Fibroblast of skin of right quadriceps (primary cell): ENCODE results near the gene CYP8B1.

Experiments
- DNase-seq: peaks from one replicate; pipeline ENCODE4 v3.0.0-alpha.2; 2013

Gene CYP8B1

GRCh38 chr3:42875325-42876151, at the start of gene CYP8B1:
CYP8B1 (minus strand) TSS chr3:42875879; CDS start chr3:42875816, 63 bp downstream.
- DNase-seq: no peak

DNA sequence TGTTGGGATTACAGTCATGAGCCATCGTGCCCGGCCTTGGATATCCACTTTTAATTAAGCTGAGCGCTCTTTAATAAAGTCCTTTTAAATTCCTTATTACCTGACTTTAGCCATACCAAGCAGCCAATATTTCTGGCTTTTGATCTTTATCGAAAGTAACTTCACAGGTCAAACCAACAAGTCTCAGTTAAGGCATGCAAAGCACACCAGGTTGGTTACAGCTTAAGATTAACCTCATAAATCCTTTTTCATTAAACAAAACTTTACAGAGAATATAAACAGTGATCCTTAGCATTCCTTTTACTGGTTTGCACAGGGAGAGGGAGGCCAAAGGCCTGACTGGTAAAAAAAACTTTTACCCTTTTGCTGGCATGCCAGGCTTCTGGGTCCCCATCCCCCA, 47.9 kb upstream of the CYP8B1 start:
- DNase-seq: no peak

- DNase-seq: no peak
These were observed 39.3 kb upstream of the CYP8B1 start for GRCh38 chr3:42914771-42915515.

- no peak for DNase-seq
These were observed 35.9 kb upstream of the CYP8B1 start for GRCh38 chr3:42911551-42911950.

DNA sequence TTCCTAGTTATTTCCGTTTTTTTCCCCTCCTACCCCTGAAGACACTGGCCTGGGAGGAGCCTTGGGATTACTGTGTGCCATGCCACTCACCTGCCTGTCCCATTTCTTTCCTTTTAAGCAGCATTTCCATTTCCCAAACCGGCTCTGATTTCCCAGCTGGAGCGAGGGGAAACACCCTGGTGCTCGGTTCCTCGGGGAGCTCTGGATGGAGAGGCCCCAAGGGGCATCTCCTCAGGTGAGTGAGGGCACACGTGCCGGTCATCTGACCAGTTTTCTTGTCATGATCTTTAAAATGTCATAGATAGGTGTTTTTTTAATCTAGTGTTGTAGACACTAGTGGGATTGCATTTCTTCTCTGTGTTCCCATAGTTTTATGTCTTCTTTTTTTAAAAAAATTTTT, 33.0 kb upstream of the CYP8B1 start:
- DNase-seq: no peak

DNA sequence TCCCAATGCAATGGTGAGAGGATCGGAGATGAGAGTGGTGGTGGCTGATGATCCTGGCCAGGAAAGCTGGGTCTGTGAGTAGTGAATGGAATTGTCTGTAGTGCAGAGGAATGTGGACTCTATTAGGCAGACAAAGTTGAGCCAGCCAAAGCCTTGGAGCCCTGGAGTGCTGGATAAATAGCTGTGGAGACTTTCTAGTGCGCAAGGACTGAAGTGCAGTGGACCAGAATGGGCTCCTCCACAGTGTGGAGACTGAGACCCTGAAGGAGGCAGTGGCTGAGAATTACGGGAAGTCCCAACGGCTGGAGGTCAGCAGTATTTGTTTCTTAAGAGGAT, 31.1 kb upstream of the CYP8B1 start:
- no peak for DNase-seq

GRCh38 chr3:42906070-42906847, 30.6 kb upstream of the CYP8B1 start, which contains the start of gene ZNF662:
ZNF662 (plus strand) TSS chr3:42906142; CDS start chr3:42908115, 1,973 bp downstream.
- peak; percentile 31 for DNase-seq

- no peak for DNase-seq
These were observed 30.0 kb upstream of the CYP8B1 start for GRCh38 chr3:42905740-42906069.

DNA sequence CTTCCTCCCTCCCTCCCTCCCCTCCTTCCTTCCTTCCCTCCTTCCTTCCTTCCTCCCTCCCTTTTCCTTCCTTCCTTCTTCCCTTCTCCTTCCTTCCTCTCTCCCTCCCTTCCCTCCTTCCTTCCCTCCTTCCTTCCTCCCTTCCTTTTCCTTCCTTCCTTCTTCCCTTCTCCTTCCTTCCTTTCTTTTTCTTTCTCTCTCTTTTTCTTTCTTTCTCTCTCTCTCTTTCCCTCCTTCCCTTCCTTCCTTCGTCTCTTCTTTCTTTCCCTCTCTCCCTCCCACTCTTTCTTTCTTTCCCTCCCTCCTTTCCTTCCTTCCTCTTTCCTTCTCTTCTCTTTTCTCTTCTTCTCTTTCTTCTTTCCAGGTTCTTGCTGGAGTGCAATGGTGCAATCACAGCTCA, 28.4 kb upstream of the CYP8B1 start:
- DNase-seq: no peak

- no peak for DNase-seq
These were observed 26.6 kb upstream of the CYP8B1 start for GRCh38 chr3:42902257-42902656.

GRCh38 chr3:42901073-42901415, 25.4 kb upstream of the CYP8B1 start:
- no peak for DNase-seq

- DNase-seq: no peak
These were observed 24.8 kb upstream of the CYP8B1 start for GRCh38 chr3:42900226-42901072.

GRCh38 chr3:42898896-42899675, 23.4 kb upstream of the CYP8B1 start:
- no peak for DNase-seq

- DNase-seq: no peak
These were observed 19.8 kb upstream of the CYP8B1 start for GRCh38 chr3:42895580-42895868.

GRCh38 chr3:42894698-42895579, 19.3 kb upstream of the CYP8B1 start:
- no peak for DNase-seq

- DNase-seq: no peak
These were observed 17.1 kb upstream of the CYP8B1 start for GRCh38 chr3:42892807-42893206.

DNA sequence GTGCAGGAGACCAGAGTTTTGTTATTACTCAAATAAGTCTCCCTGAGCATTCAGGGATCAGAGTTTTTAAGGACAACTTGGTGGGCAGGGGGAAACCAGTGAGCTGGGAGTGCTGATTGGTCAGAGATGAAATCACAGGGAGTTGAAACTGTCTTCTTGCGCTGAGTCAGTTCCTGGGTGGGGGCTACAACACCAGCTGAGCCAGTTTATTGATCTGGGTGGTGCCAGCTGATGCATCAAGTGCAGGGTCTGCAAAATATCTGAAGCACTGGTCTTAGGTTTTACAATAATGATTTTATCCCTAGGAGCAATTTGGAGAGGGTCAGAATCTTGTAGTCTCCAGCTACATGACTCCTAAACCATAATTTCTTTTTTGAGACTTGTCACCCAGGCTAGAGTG, 16.5 kb upstream of the CYP8B1 start:
- DNase-seq: no peak

DNA sequence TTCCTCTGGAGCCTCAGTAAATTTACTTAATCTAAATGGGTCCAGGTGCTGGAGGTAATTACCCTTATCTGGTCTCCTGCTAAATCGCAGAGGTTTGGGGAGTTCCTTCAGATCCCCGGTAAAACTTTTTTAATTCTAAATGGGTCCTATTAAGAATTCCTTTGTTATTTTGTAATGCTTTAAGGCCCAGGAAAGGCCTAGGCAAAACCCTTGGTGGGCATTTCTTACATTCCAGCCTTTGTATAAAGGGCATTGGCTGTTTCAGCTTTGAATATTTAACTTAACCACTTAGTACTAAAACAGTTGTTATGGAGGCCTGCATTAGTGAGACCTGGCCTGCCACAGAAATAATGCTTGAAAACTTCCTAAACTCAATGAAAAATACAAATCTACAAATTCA, 15.4 kb upstream of the CYP8B1 start:
- no peak for DNase-seq

DNA sequence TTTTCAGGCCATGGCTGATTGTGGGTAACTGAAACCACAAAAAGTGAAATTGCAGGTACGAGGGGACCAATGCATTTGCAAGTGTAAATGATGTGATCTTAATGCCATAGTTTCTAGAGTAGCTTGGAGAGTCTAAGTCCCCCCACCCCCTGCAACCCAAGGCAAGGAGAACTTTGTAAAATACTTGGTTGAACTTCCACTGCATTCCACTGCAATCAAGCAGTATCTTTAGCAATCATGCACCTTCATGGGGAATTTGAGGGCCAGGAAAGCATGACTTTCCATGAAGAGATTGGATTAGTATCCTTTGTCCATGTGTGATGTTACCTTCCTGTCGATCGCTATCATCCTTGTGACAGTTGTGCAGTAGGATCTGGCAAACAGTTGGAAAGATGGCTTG, 11.4 kb upstream of the CYP8B1 start:
- DNase-seq: no peak

DNA sequence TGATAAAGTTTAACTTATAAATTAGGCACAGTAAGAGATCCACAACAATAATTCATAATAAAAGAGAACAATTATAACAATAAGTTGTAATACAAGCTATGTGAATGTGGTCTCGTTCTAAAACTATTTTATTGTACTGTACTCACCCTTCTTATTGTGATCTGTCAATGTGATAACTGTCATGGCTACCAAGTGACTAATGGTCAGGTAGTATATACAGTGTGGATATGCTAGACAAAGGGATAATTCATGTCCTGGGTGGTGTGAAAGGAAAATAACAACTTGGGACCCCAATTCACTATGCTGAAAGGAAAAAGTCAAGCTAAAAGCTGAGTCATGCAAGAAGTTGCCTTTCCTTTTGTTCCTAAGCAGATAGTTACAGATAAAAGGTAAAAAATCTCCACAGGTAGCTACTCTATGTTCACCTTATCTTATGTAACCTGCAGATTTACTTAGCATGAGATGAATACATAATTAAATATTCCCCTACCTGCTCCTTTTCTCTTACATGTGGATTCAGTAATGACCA, 10.7 kb upstream of the CYP8B1 start:
- no peak for DNase-seq

DNA sequence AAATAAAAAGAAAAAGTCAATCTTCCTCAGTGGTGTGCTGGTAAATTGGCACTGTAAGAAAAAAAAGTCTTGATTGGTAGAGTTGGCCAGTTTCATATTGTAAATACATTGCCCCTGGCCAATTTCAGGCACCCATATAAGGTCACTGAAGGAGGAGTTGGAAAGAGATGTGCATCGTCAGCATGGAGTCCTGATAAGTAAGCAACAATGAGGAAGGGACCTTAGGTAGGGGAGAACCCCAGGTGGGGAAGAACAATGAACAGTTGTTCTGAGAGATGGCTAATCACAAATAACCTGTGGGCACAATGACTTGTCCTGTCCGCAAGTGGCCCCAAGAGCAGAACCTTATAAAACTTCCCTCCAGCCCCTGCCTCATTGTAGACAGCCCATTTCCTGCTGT, 8.6 kb upstream of the CYP8B1 start:
- no peak for DNase-seq
